Measurements from ENCODE around the gene MED29. TPM values are rescaled to one million over a fixed set of nuclear protein-coding genes. Genes with fewer than 3 reads are reported as not detected.

Gene MED29
- total and polyA plus RNA-seq, 2 of the 13 experiments (the other 11 are each of a cell fraction or from before 2014, with no cell fraction given), result 14.0 to 19.7 TPM

GRCh38 chr19:39445196-39446111 lies 54.3 kb downstream of the MED29 start, which contains the start of gene SUPT5H (continued):
- TF ChIP-seq MTF1 (CRISPR knock-in tag; IDR thresholded peaks at IDR 0.05) (peak; percentile 92; the same call in 1 of the 2 replicates), ZNF562 (CRISPR knock-in tag; IDR thresholded peaks at IDR 0.05; ENCODE audit: borderline replicate concordance) (no peak), RNF219 (CRISPR knock-in tag; IDR thresholded peaks at IDR 0.05) (no peak), THAP7 (CRISPR knock-in tag; IDR thresholded peaks at IDR 0.05) (peak; percentile 100), ZNF580 (CRISPR knock-in tag; IDR thresholded peaks at IDR 0.05; ENCODE audit: borderline replicate concordance, low read depth) (peak; percentile 72; the same call in 1 of the 2 replicates), ZNF550 (CRISPR knock-in tag; IDR thresholded peaks at IDR 0.05; ENCODE audit: borderline replicate concordance) (no peak), ZNF670 (CRISPR knock-in tag; IDR thresholded peaks at IDR 0.05; ENCODE audit: borderline replicate concordance) (peak; percentile 43; the same call in 1 of the 2 replicates), JUNB (CRISPR knock-in tag; IDR thresholded peaks at IDR 0.05; ENCODE audit: borderline replicate concordance) (no peak), PHF20 (CRISPR knock-in tag; IDR thresholded peaks at IDR 0.05) (peak; percentile 90), RNF2 (conservative IDR thresholded peaks at IDR 0.05; ENCODE audit: low read depth) (0 out of 2 replicates have a peak, but pooled peaks have one; percentile 57), ZSCAN21 (CRISPR knock-in tag; IDR thresholded peaks at IDR 0.05; ENCODE audit: borderline replicate concordance) (peak; percentile 71; the same call in 1 of the 2 replicates), MYPOP (CRISPR knock-in tag; IDR thresholded peaks at IDR 0.05) (peak; percentile 68; the same call in 1 of the 2 replicates), ARNT (IDR thresholded peaks at IDR 0.05) (no peak), POGZ (CRISPR knock-in tag; IDR thresholded peaks at IDR 0.05) (peak; percentile 89), IRX3 (CRISPR knock-in tag; IDR thresholded peaks at IDR 0.05; ENCODE audit: borderline replicate concordance, low read depth) (peak; percentile 25; the same call in 1 of the 2 replicates), GMEB2 (CRISPR knock-in tag; IDR thresholded peaks at IDR 0.05; ENCODE audit: low read depth) (0 out of 2 replicates have a peak, but pooled peaks have one; percentile 36), HDAC6 (IDR thresholded peaks at IDR 0.05; ENCODE audit: low read depth, low read length) (no peak), KAT7 (CRISPR knock-in tag; IDR thresholded peaks at IDR 0.05; ENCODE audit: borderline replicate concordance) (peak; percentile 92), BRD4 (CRISPR knock-in tag; IDR thresholded peaks at IDR 0.05) (peak; percentile 86)
- TF ChIP-seq, protein P1, sequence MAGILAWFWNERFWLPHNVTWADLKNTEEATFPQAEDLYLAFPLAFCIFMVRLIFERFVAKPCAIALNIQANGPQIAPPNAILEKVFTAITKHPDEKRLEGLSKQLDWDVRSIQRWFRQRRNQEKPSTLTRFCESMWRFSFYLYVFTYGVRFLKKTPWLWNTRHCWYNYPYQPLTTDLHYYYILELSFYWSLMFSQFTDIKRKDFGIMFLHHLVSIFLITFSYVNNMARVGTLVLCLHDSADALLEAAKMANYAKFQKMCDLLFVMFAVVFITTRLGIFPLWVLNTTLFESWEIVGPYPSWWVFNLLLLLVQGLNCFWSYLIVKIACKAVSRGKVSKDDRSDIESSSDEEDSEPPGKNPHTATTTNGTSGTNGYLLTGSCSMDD (CRISPR knock-in tag; IDR thresholded peaks at IDR 0.05), result no peak
- TF ChIP-seq, protein P2, sequence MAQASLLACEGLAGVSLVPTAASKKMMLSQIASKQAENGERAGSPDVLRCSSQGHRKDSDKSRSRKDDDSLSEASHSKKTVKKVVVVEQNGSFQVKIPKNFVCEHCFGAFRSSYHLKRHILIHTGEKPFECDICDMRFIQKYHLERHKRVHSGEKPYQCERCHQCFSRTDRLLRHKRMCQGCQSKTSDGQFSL (CRISPR knock-in tag; IDR thresholded peaks at IDR 0.05), result 0 out of 2 replicates have a peak, but pooled peaks have one; percentile 59

Measured in HepG2 (cell line).